Neural progenitor cell (in vitro differentiated cells): ENCODE data around the gene TPGS1. TPM values are rescaled to one million over a fixed set of nuclear protein-coding genes. Genes with fewer than 3 reads are reported as not detected.

ENCODE experiments used
- DNase-seq: peaks from one replicate; pipeline ENCODE4 v3.0.0-alpha.2; 2016; ENCODE audit warnings: low spot score
- H2AFZ ChIP-seq: fragments of 200-600 bp; sonication (generic); replicated peaks from 2 replicates; pipeline ENCODE4 v1.6.1; 2016; ENCODE audit warnings: antibody characterized with exemption
- H3F3A ChIP-seq: fragments of 200-600 bp; sonication (generic); 2 replicates; pipeline ENCODE4 v1.6.1; 2016; ENCODE audit warnings: antibody characterized with exemption, low read depth
- H3K27ac ChIP-seq: fragments of 200-600 bp; sonication (generic); 2 replicates; pipeline ENCODE4 v1.5.1; 2016; ENCODE audit warnings: mild to moderate bottlenecking
- H3K27me3 ChIP-seq: fragments of 200-600 bp; sonication (generic); 2 replicates; pipeline ENCODE4 v1.6.1; 2016; ENCODE audit warnings: mild to moderate bottlenecking, moderate library complexity
- H3K36me3 ChIP-seq: fragments of 200-600 bp; sonication (generic); 2 replicates; pipeline ENCODE4 v1.5.1; 2016
- H3K4me1 ChIP-seq: fragments of 200-600 bp; sonication (generic); 2 replicates; pipeline ENCODE4 v1.6.1; 2016; ENCODE audit warnings: mixed run types
- H3K4me2 ChIP-seq: fragments of 200-600 bp; sonication (generic); 2 replicates; pipeline ENCODE4 v1.6.1; 2016
- H3K4me3 ChIP-seq: fragments of 200-600 bp; sonication (generic); 2 replicates; pipeline ENCODE4 v1.5.1; 2016
- H3K79me2 ChIP-seq: fragments of 200-600 bp; sonication (generic); 2 replicates; pipeline ENCODE4 v1.6.1; 2016; ENCODE audit warnings: low read depth
- H3K9ac ChIP-seq: fragments of 200-600 bp; sonication (generic); 2 replicates; pipeline ENCODE4 v1.6.1; 2016
- H3K9me3 ChIP-seq: fragments of 200-600 bp; sonication (generic); 2 replicates; pipeline ENCODE4 v1.5.1; 2016; ENCODE audit warnings: low read depth
- H4K20me1 ChIP-seq: fragments of 200-600 bp; sonication (generic); 2 replicates; pipeline ENCODE4 v1.6.1; 2016; ENCODE audit warnings: low read depth
- H3K27ac Mint-ChIP-seq: 3 replicates; pipeline ENCODE4 v1.8.0; 2021; ENCODE audit warnings: mixed read lengths
- H3K27me3 Mint-ChIP-seq: 2 replicates; pipeline ENCODE4 v1.8.0; 2022; ENCODE audit warnings: low read depth, mild to moderate bottlenecking, inconsistent platforms, moderate library complexity, mixed read lengths; ENCODE audit not compliant: insufficient read depth
- H3K36me3 Mint-ChIP-seq: 3 replicates; pipeline ENCODE4 v1.8.0; 2021; ENCODE audit warnings: mixed read lengths
- H3K4me1 Mint-ChIP-seq: 3 replicates; pipeline ENCODE4 v1.8.0; 2021; ENCODE audit warnings: mixed read lengths
- H3K4me3 Mint-ChIP-seq: 3 replicates; pipeline ENCODE4 v1.8.0; 2021; ENCODE audit warnings: mild to moderate bottlenecking, moderate library complexity, mixed read lengths
- H3K9me3 Mint-ChIP-seq: 3 replicates; pipeline ENCODE4 v1.8.0; 2020; ENCODE audit warnings: mixed read lengths
- CTCF ChIP-seq: fragments of 200-600 bp; sonication (generic); IDR thresholded peaks from 2 replicates; pipeline ENCODE4 v1.5.1; 2017; ENCODE audit warnings: antibody characterized with exemption, mild to moderate bottlenecking
- EZH2 ChIP-seq: fragments of 200-600 bp; sonication (generic); IDR thresholded peaks from 2 replicates; pipeline ENCODE4 v1.6.1; 2017; ENCODE audit warnings: antibody characterized with exemption, mild to moderate bottlenecking, moderate library complexity
- EZH2phosphoT487 ChIP-seq: fragments of 200-600 bp; sonication (generic); IDR thresholded peaks from 2 replicates; pipeline ENCODE4 v1.6.1; 2017; ENCODE audit warnings: antibody characterized with exemption
- total RNA-seq: library from RNA; depleted of rRNA; stranded (reverse); fragments of >200 nt; gene quantifications from 2 replicates; pipeline ENCODE4 v1.2.3, GENCODE V29; 2015; ENCODE audit warnings: low replicate concordance

The TPGS1 gene
- total RNA-seq, 1 donor from 2014 or later = 9.4 TPM

GRCh38 chr19:467554-467953, 39.7 kb upstream of the TPGS1 start:
- DNase-seq = no peak
- Histone ChIP-seq H3K36me3 (no peaks in the 10 kb centered on the region), H3K27ac (no peak overlapping the region), H3K79me2 (no peaks in the 10 kb centered on the region), H3K9ac (no peak overlapping the region), H3K27me3 (peaks cover 4% of the 10 kb centered on the region), H4K20me1 (no peaks in the 10 kb centered on the region), H3K9me3 (no peaks in the 10 kb centered on the region), H3K4me2 (no peak overlapping the region), H3K4me1 (peaks cover 6% of the 10 kb centered on the region), H3F3A (peaks cover 9% of the 10 kb centered on the region), H3K4me3 (no peak overlapping the region), H2AFZ (no peak overlapping the region)
- no peak overlapping the region for H3K27ac Mint-ChIP-seq
- TF ChIP-seq EZH2phosphoT487 = no peak
- TF ChIP-seq EZH2 = no peak
- no peak for TF ChIP-seq CTCF
- peaks cover 6% of the 10 kb centered on the region for H3K9me3 Mint-ChIP-seq
- H3K4me1 Mint-ChIP-seq = peaks cover 5% of the 10 kb centered on the region
- H3K4me3 Mint-ChIP-seq = no peak overlapping the region
- H3K27me3 Mint-ChIP-seq = peaks cover 11% of the 10 kb centered on the region
- H3K36me3 Mint-ChIP-seq = no peaks in the 10 kb centered on the region

GRCh38 chr19:468587-469256, 38.6 kb upstream of the TPGS1 start:
- Histone ChIP-seq H3K27me3 (no peaks in the 10 kb centered on the region), H3K9ac (no peak overlapping the region), H3K27ac (no peak overlapping the region), H3K4me2 (no peak overlapping the region), H3K4me1 (peaks cover 6% of the 10 kb centered on the region), H3K36me3 (no peaks in the 10 kb centered on the region), H3K79me2 (no peaks in the 10 kb centered on the region), H3K4me3 (no peak overlapping the region), H2AFZ (no peak overlapping the region), H3F3A (peaks cover 7% of the 10 kb centered on the region), H4K20me1 (no peaks in the 10 kb centered on the region), H3K9me3 (no peaks in the 10 kb centered on the region)
- Mint-ChIP-seq H3K4me3 (no peak overlapping the region), H3K9me3 (peaks cover 6% of the 10 kb centered on the region), H3K36me3 (no peaks in the 10 kb centered on the region), H3K4me1 (peaks cover 6% of the 10 kb centered on the region), H3K27ac (peak overlapping the region; percentile 34), H3K27me3 (peaks cover 9% of the 10 kb centered on the region)
- DNase-seq = no peak
- no peak for TF ChIP-seq CTCF
- no peak for TF ChIP-seq EZH2phosphoT487
- no peak for TF ChIP-seq EZH2

GRCh38 chr19:469833-470232, 37.5 kb upstream of the TPGS1 start:
- Histone ChIP-seq H2AFZ (no peak overlapping the region), H3K4me2 (no peak overlapping the region), H3K9me3 (no peaks in the 10 kb centered on the region), H3K4me3 (no peak overlapping the region), H3K36me3 (no peaks in the 10 kb centered on the region), H3K9ac (no peak overlapping the region), H3K27me3 (no peaks in the 10 kb centered on the region), H3K4me1 (peaks cover 6% of the 10 kb centered on the region), H3F3A (peaks cover 7% of the 10 kb centered on the region), H3K27ac (no peak overlapping the region), H3K79me2 (no peaks in the 10 kb centered on the region), H4K20me1 (no peaks in the 10 kb centered on the region)
- Mint-ChIP-seq H3K4me3 (no peak overlapping the region), H3K9me3 (peaks cover 2% of the 10 kb centered on the region), H3K27ac (peak overlapping the region; percentile 35), H3K27me3 (peaks cover 9% of the 10 kb centered on the region), H3K36me3 (no peaks in the 10 kb centered on the region), H3K4me1 (peaks cover 6% of the 10 kb centered on the region)
- no peak for DNase-seq
- no peak for TF ChIP-seq EZH2phosphoT487

- Histone ChIP-seq H3K27me3 (no peaks in the 10 kb centered on the region), H3K4me2 (no peak overlapping the region), H2AFZ (peak overlapping the region; percentile 13), H3K9me3 (no peaks in the 10 kb centered on the region), H4K20me1 (no peaks in the 10 kb centered on the region), H3K4me1 (peaks cover 6% of the 10 kb centered on the region), H3K9ac (no peak overlapping the region), H3K79me2 (no peaks in the 10 kb centered on the region), H3F3A (peaks cover 7% of the 10 kb centered on the region), H3K36me3 (no peaks in the 10 kb centered on the region), H3K4me3 (no peak overlapping the region), H3K27ac (no peak overlapping the region)
- H3K36me3 Mint-ChIP-seq = no peaks in the 10 kb centered on the region
- H3K4me1 Mint-ChIP-seq = peaks cover 6% of the 10 kb centered on the region
- peaks cover 9% of the 10 kb centered on the region for H3K27me3 Mint-ChIP-seq
- H3K9me3 Mint-ChIP-seq = no peaks in the 10 kb centered on the region
- no peak overlapping the region for H3K27ac Mint-ChIP-seq
- TF ChIP-seq EZH2 = no peak
- no peak for TF ChIP-seq EZH2phosphoT487
- no peak for TF ChIP-seq CTCF
- H3K4me3 Mint-ChIP-seq = no peak overlapping the region
- DNase-seq = no peak
Measured at GRCh38 chr19:470701-471100, 36.6 kb upstream of the TPGS1 start.
